Stimulated activated naive CD8-positive, alpha-beta T cell treated with anti-CD3 and anti-CD28 coated beads, Interleukin-15, Interleukin-2, amounts not matched to agents 100 U/mL and 50 U/mL, for 24 hours (primary cell): ENCODE measurements around the gene TBCB.
"Not testable (repeated sequence)": the region's sequence is repeated elsewhere in the genome, so short reads cannot be mapped to it uniquely, and the experiment has no call there.

Source experiments
- ATAC-seq: fragments of 150-1000 bp; cut with Tn5 transposase; one replicate; pipeline ENCODE4 v1.10.0; 2021
- DNase-seq: peaks from one replicate; pipeline ENCODE4 v3.0.0; 2021

TBCB gene

DNA sequence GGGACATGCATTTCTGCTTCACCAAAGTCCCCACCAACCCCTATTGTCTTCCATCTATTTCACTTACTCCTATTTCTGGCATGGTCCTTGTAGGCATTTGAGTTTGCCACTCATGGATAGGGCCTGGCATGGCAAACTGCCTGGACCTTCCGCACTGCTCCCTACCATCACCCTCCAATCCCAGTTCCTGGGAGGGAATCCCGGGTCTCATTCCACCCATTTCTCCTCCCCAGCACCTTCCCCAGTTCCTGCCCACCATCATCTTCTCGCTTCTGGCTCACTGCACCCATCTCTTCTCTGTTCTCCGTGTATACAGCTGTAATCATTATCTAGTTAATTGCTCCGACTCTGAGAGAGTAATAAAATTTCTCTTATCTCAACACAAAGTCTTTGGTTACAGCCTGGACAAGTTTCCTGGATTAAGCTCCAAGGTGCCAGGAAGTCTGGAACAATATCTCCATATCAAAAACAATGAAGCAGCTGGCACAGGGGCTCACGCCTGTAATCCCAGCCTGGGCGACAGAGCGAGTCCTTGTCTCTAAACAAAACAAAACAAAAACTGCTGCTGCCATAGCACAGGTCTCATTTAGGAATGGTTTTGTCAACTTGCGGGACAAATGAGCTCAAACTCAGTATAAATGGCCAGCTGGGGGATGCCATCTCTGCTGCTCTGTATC, 54.0 kb downstream of the TBCB start:
- DNase-seq (no peak), ATAC-seq (no peak)

DNA sequence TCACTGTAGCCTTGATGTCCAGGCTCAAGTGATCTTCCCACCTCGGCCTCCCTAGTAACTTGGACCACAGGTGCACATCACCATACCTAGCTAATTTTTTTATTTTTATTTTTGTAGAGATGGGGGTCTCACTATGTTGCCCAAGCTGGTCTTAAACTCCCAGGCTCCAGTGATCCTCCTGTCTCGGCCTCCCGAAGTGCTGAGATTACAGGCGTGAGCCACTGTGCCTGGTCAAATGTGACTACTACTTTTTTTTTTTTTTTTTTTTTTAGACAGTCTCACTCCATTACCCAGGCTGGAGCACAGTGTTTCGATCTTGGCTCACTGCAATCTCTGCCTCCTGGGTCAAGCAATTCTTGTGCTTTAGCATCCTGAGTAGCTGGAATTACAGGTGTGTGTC, 57.6 kb downstream of the TBCB start:
- no peak for ATAC-seq
- no peak for DNase-seq

DNA sequence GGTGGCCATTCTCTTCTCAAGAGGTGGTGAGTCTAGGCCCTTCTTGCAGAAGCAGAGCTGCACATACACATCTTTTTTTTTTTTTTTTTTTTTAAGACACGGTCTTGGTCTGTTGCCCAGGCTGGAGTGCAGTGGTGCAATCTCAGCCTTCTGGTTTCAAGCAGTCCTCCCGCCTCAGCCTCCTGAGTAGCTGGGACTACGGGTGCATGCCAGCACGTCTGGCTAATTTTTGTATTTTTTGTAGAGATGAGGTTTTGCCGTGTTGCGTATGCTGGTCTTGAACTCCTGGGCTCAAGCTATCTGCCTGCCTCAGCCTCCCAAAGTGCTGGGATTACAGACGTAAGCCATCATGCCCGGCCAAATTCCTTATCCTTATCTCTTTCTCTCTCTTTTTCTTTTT, 58.6 kb downstream of the TBCB start:
- not testable (repeated sequence) for DNase-seq, ATAC-seq
